ENCODE data around the gene ZNF385B.
"Not testable (repeated sequence)": the region's sequence is repeated elsewhere in the genome, so short reads cannot be mapped to it uniquely, and the experiment has no call there.

ZNF385B gene

GRCh38 chr2:179675435-179675834 is 186.0 kb downstream of the ZNF385B start:
- no peak for DNase-seq

DNA sequence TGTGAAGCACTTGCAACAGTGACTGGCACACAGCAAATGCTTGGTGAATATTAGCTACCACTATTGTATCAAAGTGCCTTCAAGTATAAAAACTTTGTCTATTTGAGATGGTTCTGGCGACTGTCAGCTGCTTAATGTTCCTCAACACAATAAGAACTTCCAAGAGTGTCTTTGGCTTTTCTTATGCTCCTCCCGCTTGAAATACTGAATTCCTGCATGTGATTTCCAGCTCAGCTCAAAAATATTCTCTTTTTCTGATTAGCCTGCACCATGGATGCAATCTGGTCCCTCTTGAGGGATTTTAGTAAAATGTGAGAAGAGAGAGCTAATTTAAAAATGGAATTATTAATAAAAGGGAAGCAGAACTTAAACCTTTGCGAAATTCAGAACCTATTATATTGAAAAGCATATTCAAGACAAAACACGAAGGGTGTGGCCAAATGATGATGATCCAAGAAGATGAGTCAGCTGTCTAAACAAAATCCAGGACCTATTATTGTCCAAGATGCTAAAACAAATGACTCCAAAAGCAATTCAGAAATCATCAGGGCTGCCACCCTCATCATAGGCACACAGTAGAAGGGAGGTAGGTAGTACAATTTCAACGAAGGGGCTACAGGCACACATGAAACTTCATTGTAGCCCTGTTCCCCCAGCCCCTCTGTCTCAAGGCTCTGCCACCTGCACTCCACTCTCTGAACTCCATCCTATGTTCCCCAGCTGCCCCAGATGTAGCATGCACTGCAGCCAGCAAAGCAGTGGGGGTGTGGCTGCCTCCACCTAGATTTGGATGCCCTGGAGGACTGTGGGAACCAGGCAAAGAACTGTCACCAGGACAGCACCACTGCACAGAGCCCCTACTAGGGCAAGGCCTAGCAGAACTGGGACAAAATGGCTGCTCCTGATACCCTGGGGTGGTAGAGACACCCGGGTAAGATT is 190.1 kb downstream of the ZNF385B start:
- no peak for DNase-seq

DNA sequence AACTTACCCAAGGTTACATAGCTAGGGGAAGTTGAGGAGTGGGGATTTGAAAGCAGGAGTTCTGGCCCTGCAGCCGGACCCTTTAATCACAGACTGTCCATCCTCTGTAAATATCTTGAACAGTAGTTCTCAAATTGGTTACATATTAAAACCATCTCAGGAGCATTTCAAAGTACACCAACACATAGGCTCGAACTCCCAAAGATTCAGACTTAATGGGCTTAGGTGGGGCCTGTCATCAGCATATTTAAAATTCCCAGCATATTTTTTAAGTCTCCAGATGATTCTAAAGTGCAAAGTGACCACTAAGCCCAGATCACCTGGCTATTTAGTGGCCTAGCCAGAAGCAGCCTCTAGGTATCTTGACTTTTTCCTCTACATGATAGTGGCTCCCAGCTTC is 192.2 kb downstream of the ZNF385B start:
- no peak for DNase-seq

DNA sequence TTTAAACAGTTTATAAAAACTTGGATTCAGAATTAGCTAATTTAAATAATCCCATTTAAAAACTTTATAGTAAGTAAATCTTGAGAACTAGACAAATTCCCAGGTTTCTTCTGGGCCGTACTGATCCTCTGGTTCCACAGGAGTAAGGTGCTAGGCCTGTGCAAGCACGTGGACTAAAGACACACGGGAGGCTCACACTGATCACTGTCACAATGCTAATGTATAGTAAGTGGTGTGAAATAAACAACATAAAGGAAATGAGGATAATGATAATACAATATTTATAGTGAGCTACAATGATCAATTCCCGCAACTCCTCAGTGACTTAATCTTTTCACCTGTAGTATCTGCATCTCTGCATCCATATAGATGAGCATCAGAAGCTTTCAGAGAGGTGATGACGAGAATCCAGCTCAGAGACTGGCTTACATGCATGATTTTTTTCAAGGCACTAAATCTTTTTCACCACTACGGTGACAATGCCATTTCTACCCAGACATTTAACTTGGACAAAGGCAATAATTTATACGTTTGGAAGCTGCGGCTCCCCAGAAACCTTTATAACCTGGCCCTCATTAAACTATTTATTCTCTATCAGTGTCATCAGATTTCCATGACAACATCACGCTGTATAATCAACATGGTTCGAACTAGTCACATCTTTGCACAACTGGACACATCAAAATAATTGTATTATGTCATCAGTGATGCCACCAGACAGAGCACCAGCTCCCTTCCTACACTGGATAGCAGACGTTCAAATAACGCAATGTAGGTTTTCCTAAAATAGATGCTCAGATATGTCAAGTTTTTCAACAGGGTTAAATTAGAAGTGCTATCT is 196.2 kb downstream of the ZNF385B start:
- no peak for DNase-seq

DNA sequence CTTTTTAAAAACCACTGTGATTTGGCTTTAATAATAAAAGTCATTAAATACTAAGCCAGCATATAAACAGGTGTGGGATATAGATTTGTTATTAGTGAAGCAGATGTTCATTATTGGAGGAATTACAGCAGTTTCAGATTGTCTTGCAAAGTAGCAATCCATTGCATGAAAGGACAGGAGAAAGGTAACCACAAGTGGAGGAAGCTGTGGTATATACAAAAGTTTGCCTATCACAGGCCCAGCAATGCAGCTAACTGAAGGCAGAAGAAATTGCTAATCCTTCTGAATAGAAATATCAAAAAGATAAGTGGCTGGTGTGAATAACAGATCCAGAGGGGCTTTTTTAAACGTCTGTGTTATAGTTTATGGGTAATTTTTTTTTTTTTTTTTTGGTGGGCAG is 199.4 kb downstream of the ZNF385B start:
- no peak for DNase-seq

GRCh38 chr2:179657068-179657595 is 204.3 kb downstream of the ZNF385B start:
- no peak for DNase-seq

- no peak for DNase-seq
These were observed 205.8 kb downstream of the ZNF385B start for GRCh38 chr2:179655627-179656026.

DNA sequence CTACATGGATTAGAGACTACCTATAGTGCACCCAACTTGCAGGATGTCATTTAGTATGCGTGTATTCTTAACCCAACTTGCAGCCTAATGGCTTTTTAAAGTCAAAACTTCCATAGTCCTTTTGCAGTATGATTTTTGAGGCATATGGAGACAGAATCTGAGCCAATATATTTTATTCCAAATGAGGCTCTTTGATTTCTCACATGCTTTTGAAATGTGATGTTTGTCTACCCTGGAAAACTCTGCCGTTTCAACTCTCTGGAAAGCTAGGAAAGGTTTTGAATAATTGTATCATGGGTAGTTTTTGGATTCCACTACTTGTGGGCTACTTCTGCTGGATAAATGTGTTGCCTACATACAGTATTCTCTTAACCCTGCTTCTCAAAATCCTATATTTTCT is 206.6 kb downstream of the ZNF385B start:
- no peak for DNase-seq

DNA sequence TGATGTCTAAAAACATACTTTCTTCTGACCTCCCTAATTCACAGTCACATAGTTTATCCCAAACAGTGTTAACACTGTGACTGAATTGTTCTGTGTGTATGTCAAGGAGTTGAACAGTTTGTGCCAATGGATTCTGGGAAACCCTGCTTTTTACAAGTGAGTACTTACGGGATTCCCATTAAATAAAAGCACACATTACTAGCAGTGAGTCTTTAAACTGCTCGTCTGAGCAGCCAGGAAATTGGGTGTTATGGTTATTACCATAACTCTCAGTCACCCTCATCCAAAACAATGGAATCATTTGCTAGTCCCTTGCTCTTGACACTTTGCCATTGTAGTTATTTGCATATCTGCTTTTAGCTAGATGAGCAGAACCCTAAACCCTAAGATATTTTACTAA is 209.1 kb downstream of the ZNF385B start:
- no peak for DNase-seq

DNA sequence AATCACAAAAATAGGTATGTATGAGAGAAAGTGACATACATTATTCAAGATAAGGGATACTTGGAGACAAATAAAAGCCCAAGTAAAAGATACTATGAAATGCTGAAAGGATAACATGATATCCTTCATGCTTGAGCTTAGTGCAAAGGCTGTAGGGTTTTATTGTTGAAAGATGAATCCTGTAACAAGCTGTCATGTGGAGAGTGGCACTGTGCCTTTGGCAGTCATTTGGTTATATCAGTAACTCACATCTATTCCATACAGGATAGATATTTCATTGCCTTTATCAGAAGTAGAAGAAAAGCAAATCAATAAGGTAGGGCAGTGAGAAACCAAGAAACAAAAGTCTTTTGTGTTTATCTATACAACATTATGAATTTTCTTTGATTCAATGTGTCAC is 211.0 kb downstream of the ZNF385B start:
- DNase-seq = no peak

DNA sequence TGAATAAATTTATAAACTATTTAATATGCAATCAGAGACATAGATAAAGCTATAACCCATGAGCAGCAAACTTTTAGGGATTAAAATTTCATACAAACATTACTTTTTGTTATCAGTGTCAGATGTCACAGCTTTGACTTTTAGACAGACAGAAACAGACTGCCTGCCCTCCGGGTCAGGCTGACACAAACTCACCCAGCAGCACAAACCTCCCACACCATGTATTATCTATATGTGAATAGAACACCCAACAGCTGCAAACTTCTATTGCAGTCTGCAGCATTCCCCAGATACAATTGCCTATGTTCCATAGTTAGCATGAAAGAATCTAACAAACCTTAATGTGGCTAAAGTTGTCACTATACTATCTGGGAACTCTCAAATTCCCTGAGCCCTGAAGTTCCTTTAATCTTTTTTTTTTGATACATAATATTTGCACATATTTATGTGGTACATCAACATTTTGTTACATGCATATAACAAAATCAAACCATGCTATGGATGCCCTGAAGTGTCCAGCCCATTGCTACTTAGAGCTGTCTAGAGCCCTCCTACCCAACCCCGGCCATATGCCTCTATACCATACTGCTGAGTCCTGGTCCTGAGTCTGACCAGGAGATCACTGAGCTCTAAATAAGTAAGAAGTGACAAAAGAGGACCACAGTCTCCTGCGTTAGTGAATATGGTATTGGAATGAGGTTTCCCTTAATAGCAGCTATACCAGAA is 214.4 kb downstream of the ZNF385B start:
- no peak for DNase-seq

- DNase-seq = no peak
These were observed 215.1 kb downstream of the ZNF385B start for GRCh38 chr2:179646173-179646769.

GRCh38 chr2:179645047-179645446 is 216.4 kb downstream of the ZNF385B start:
- no peak for DNase-seq

- DNase-seq = no peak
These were observed 218.9 kb downstream of the ZNF385B start for GRCh38 chr2:179642462-179642861.

DNA sequence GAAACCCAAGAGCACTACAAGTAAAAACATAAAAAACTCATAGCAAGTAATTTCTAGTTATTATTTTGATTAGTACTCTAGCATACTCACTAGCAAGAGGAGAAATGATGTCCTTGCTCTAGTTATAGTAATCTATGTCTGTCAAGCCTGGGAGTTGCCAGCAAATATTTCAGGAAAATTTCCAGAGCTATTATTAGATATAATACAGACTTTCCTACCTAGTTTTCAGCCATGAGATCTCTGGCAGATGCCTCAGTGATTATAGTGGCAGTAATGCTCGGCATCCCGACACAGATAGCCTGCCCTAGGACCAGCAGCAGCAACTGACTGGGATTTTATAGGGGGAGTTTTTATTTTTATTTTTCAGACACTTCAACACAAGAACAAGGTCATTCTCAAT is 224.4 kb downstream of the ZNF385B start:
- DNase-seq = no peak

DNA sequence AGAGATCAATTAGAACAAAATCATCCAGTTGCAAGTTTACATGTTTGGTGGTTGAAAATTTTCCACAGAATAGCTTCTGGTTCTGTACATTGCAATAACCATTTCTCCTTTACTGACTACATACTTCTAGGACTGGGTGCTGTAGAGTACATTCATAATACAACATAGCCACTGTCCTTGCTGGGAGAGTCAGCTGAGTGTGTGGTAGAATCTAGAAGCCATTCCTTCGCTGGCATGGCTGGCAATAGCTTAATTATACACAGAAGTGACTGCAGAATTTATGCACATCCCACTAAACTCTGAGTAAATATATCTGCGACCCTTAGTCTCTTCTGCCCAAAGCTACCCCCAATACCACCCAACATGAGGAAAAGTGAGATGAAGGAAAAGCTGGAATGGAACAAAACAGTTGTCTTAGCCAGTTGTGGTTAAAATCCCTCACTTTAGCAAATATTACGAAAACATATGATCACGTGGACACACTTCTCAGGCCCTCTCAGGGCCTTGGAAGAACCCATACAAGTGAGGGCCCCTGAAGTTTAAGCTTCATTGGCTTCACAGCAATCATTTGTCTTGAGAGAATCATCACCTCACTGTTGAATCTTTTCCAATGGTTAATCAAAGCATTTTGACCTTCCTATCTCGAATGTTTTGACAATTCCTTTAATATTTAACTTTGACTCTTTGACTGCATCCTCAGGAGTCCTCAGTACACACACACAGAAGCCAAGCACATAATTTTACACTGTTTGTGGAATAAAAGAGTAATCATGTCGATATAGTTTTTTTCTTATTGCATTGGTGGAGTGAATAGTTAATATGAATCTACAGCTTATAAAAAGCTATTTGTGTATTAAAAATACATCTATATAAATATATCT is 225.1 kb downstream of the ZNF385B start:
- no peak for DNase-seq

DNA sequence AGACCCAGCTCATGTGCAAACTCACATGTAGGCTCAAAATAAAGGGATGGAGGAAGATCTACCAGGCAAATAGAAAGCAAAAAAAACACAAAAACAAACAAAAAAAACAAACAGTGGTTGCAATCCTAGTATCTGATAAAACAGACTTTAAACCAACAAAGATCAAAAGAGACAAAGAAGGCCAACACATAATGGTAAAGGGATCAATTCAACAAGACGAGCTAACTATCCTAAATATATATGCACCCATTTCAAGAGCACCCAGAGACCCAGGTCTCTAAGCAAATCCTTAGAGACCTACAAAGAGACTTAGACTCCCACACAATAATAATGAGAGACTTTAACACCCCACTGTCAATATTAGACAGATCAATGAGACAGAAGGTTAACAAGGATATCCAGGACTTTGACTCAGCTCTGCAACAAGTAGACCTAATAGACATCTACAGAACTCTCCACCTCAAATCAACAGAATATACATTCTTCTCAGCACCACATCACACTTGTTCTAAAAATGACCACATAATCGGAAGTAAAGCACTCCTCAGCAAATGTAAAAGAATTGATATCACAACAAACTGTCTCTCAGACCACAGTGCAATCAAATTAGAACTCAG is 229.5 kb downstream of the ZNF385B start:
- not testable (repeated sequence) for DNase-seq

GRCh38 chr2:179629776-179630175 is 231.6 kb downstream of the ZNF385B start:
- DNase-seq = not testable (repeated sequence)

DNA sequence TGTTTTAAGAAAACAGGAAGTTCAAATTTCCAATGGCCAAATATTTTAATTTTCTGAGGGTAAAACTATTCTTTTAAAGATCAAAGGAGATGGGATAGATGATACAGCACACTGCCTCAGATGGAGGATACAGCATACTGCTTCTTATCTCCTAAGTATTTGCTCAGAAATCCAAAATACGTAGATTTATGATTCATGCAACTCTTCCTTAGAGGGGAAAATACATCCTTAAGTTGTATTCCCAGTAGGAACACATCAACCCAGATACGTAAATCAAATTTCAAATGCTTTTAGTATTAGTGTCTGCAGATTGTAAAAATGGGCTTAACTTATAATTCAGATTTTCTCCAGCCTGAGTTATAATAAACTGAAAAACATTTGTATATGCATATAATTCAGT is 235.2 kb downstream of the ZNF385B start:
- DNase-seq = no peak

DNA sequence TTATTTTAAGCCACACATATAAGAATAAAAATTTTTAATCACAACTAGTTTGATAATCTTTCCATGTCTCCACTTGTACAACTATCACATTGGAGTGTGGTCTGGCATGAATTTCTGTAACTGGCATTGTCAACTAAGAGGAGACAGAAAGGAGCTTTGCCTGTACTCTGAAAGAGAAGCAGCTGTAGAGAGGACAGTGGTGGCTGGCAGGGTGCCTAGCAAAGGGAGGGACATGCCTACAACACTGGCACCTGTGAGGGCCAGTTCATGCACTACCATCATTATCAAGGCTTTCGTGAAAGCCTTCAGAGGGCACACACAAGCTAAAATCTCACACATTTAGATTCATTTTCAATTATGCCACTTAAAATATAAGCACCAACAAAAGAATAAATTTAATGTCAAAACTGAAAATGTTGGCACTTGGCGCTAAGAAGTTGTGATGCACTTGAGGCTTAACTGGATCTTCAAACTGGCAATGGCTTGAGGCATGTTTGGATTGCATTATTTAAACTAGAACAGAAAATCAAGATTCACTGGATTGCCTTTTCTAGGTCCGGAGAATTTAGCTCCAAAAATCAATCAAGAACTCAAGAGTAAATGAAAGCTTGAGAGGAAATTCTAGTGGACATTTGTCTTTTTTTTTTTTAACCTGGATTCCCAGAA is 238.6 kb downstream of the ZNF385B start:
- DNase-seq = no peak

All from inflammatory macrophage (primary cell).